SJCRH30 (cell line): ENCODE measurements around the gene IQSEC1. TPM values are rescaled to one million over a fixed set of nuclear protein-coding genes. Genes with fewer than 3 reads are reported as not detected.

Experiments
- DNase-seq, 2 experiments: peaks; one replicate each; pipeline ENCODE4 v3.0.0-alpha.2; 2015 to 2020
- H3K27ac ChIP-seq: fragments of 250-450 bp; sonication (Bioruptor Pico); 2 replicates; pipeline ENCODE4 v1.5.1; 2020; ENCODE audit warnings: mild to moderate bottlenecking, moderate library complexity
- H3K27me3 ChIP-seq: fragments of 250-450 bp; sonication (Bioruptor Pico); 2 replicates; pipeline ENCODE4 v1.5.1; 2020; ENCODE audit warnings: mild to moderate bottlenecking, moderate library complexity
- H3K36me3 ChIP-seq: fragments of 250-450 bp; sonication (Bioruptor Pico); 2 replicates; pipeline ENCODE4 v1.5.1; 2020; ENCODE audit warnings: mild to moderate bottlenecking, moderate library complexity
- H3K4me1 ChIP-seq: fragments of 250-450 bp; sonication (Bioruptor Pico); 2 replicates; pipeline ENCODE4 v1.5.1; 2020; ENCODE audit warnings: mild to moderate bottlenecking, moderate library complexity
- H3K4me3 ChIP-seq: fragments of 250-450 bp; sonication (Bioruptor Pico); 2 replicates; pipeline ENCODE4 v1.5.1; 2020; ENCODE audit warnings: mild to moderate bottlenecking, moderate library complexity
- H3K9me3 ChIP-seq: fragments of 250-450 bp; sonication (Bioruptor Pico); replicated peaks from 2 replicates; pipeline ENCODE4 v1.5.1; 2020; ENCODE audit warnings: mild to moderate bottlenecking, moderate library complexity
- total RNA-seq: library from RNA; depleted of rRNA; stranded (reverse); fragments of >200 nt; shearing (Covaris generic); gene quantifications from 2 replicates; pipeline ENCODE4 v1.2.3, GENCODE V29; 2014

Gene IQSEC1
- total RNA-seq, 1 experiment from 2014 or later = 5.7 TPM

GRCh38 chr3:13111873-13112520, 38.8 kb upstream of the IQSEC1 start:
- Histone ChIP-seq H3K4me3 (no peak overlapping the region), H3K36me3 (no peaks in the 10 kb centered on the region), H3K9me3 (no peaks in the 10 kb centered on the region), H3K27me3 (no peaks in the 10 kb centered on the region; the same call in 1 of the 2 replicates), H3K27ac (no peak overlapping the region), H3K4me1 (peaks cover 18% of the 10 kb centered on the region; the same call in 1 of the 2 replicates)
- no peak for DNase-seq

GRCh38 chr3:13111173-13111872, 38.1 kb upstream of the IQSEC1 start:
- H3K36me3 ChIP-seq = no peaks in the 10 kb centered on the region
- no peaks in the 10 kb centered on the region for H3K9me3 ChIP-seq
- DNase-seq = no peak

GRCh38 chr3:13110678-13111116, 37.5 kb upstream of the IQSEC1 start:
- H3K27me3 ChIP-seq = no peaks in the 10 kb centered on the region; the same call in 1 of the 2 replicates
- H3K4me3 ChIP-seq = no peak overlapping the region
- H3K36me3 ChIP-seq = no peaks in the 10 kb centered on the region
- H3K9me3 ChIP-seq = no peaks in the 10 kb centered on the region
- DNase-seq = peak; percentile 60 to 81
- H3K4me1 ChIP-seq = peaks cover 21% of the 10 kb centered on the region; the same call in 1 of the 2 replicates
- H3K27ac ChIP-seq = no peak overlapping the region

More at GRCh38 chr3:13111173-13111872, 38.1 kb upstream of the IQSEC1 start:
- Histone ChIP-seq H3K4me1 (peaks cover 21% of the 10 kb centered on the region; the same call in 1 of the 2 replicates), H3K27me3 (no peaks in the 10 kb centered on the region; the same call in 1 of the 2 replicates), H3K27ac (no peak overlapping the region), H3K4me3 (no peak overlapping the region)

GRCh38 chr3:13109516-13109915, 36.3 kb upstream of the IQSEC1 start:
- no peak for DNase-seq
- no peaks in the 10 kb centered on the region for H3K9me3 ChIP-seq
- no peaks in the 10 kb centered on the region; the same call in 1 of the 2 replicates for H3K27me3 ChIP-seq
- no peak overlapping the region for H3K27ac ChIP-seq
- H3K4me3 ChIP-seq = no peak overlapping the region
- no peaks in the 10 kb centered on the region for H3K36me3 ChIP-seq
- peaks cover 21% of the 10 kb centered on the region; the same call in 1 of the 2 replicates for H3K4me1 ChIP-seq

- H3K4me1 ChIP-seq = peaks cover 21% of the 10 kb centered on the region; the same call in 1 of the 2 replicates
- H3K27ac ChIP-seq = no peak overlapping the region
- H3K9me3 ChIP-seq = no peaks in the 10 kb centered on the region
- no peaks in the 10 kb centered on the region; the same call in 1 of the 2 replicates for H3K27me3 ChIP-seq
- no peak for DNase-seq
- no peaks in the 10 kb centered on the region for H3K36me3 ChIP-seq
- no peak overlapping the region for H3K4me3 ChIP-seq
Measured at GRCh38 chr3:13108861-13109260, 35.6 kb upstream of the IQSEC1 start.

GRCh38 chr3:13107661-13108060, 34.4 kb upstream of the IQSEC1 start:
- Histone ChIP-seq H3K4me1 (peaks cover 25% of the 10 kb centered on the region; the same call in 1 of the 2 replicates), H3K27ac (no peak overlapping the region), H3K9me3 (no peaks in the 10 kb centered on the region)

GRCh38 chr3:13106308-13107001, 33.2 kb upstream of the IQSEC1 start:
- Histone ChIP-seq H3K4me1 (peaks cover 24% of the 10 kb centered on the region; the same call in 1 of the 2 replicates), H3K36me3 (no peaks in the 10 kb centered on the region), H3K4me3 (no peak overlapping the region), H3K9me3 (no peaks in the 10 kb centered on the region), H3K27me3 (no peaks in the 10 kb centered on the region), H3K27ac (no peak overlapping the region)
- DNase-seq = no peak

More at GRCh38 chr3:13107661-13108060, 34.4 kb upstream of the IQSEC1 start:
- H3K36me3 ChIP-seq = no peaks in the 10 kb centered on the region
- no peaks in the 10 kb centered on the region for H3K27me3 ChIP-seq
- DNase-seq = no peak
- no peak overlapping the region for H3K4me3 ChIP-seq

GRCh38 chr3:13105896-13106250, 32.6 kb upstream of the IQSEC1 start:
- H3K4me1 ChIP-seq = peaks cover 18% of the 10 kb centered on the region; the same call in 1 of the 2 replicates
- H3K27ac ChIP-seq = no peak overlapping the region
- H3K4me3 ChIP-seq = no peak overlapping the region
- no peaks in the 10 kb centered on the region for H3K9me3 ChIP-seq
- no peaks in the 10 kb centered on the region for H3K27me3 ChIP-seq
- H3K36me3 ChIP-seq = no peaks in the 10 kb centered on the region
- no peak for DNase-seq

- DNase-seq = no peak
- no peaks in the 10 kb centered on the region for H3K27me3 ChIP-seq
- H3K36me3 ChIP-seq = no peaks in the 10 kb centered on the region
- H3K9me3 ChIP-seq = no peaks in the 10 kb centered on the region
- peaks cover 14% of the 10 kb centered on the region; the same call in 1 of the 2 replicates for H3K4me1 ChIP-seq
- no peak overlapping the region for H3K27ac ChIP-seq
- H3K4me3 ChIP-seq = no peak overlapping the region
Measured at GRCh38 chr3:13105181-13105895, 32.1 kb upstream of the IQSEC1 start.

GRCh38 chr3:13104511-13104910, 31.3 kb upstream of the IQSEC1 start:
- Histone ChIP-seq H3K27ac (no peak overlapping the region), H3K27me3 (no peaks in the 10 kb centered on the region), H3K4me1 (peaks cover 11% of the 10 kb centered on the region; the same call in 1 of the 2 replicates), H3K36me3 (no peaks in the 10 kb centered on the region), H3K4me3 (no peak overlapping the region), H3K9me3 (no peaks in the 10 kb centered on the region)
- DNase-seq = no peak

- no peak for DNase-seq
- Histone ChIP-seq H3K27ac (no peak overlapping the region), H3K4me3 (no peak overlapping the region), H3K4me1 (peaks cover 11% of the 10 kb centered on the region; the same call in 1 of the 2 replicates), H3K36me3 (no peaks in the 10 kb centered on the region), H3K27me3 (no peaks in the 10 kb centered on the region), H3K9me3 (no peaks in the 10 kb centered on the region)
Measured at GRCh38 chr3:13103416-13104058, 30.3 kb upstream of the IQSEC1 start.

- peak; percentile 66 to 80 for DNase-seq
- Histone ChIP-seq H3K27ac (no peak overlapping the region), H3K27me3 (peaks cover 5% of the 10 kb centered on the region; the same call in 1 of the 2 replicates), H3K4me3 (no peak overlapping the region), H3K9me3 (no peaks in the 10 kb centered on the region), H3K4me1 (peaks cover 11% of the 10 kb centered on the region; the same call in 1 of the 2 replicates), H3K36me3 (no peaks in the 10 kb centered on the region)
Measured at GRCh38 chr3:13102386-13103345, 29.4 kb upstream of the IQSEC1 start.

GRCh38 chr3:13099707-13100106, 26.5 kb upstream of the IQSEC1 start:
- Histone ChIP-seq H3K27ac (no peak overlapping the region), H3K9me3 (no peaks in the 10 kb centered on the region), H3K4me1 (peaks cover 6% of the 10 kb centered on the region; the same call in 1 of the 2 replicates), H3K4me3 (no peak overlapping the region), H3K36me3 (no peaks in the 10 kb centered on the region), H3K27me3 (peaks cover 5% of the 10 kb centered on the region; the same call in 1 of the 2 replicates)
- no peak for DNase-seq
